T-helper 17 cell (primary cell): ENCODE data around the gene MMP24OS. TPM values are rescaled to one million over a fixed set of nuclear protein-coding genes. Genes with fewer than 3 reads are reported as not detected.

Experiments used
- ATAC-seq: fragments of 150-1000 bp; cut with Tn5 transposase; 2 replicates; pipeline ENCODE4 v1.10.0; 2021; ENCODE audit warnings: mild to moderate bottlenecking, moderate library complexity
- DNase-seq, 3 donors: peaks; one replicate each; pipeline versions ENCODE4 v3.0.0 to v3.0.0-alpha.2; 2020 to 2021
- H3K9me3 ChIP-seq: one replicate; pipeline ENCODE4 v1.7.0; 2013; ENCODE audit warnings: low read length, mild to moderate bottlenecking; ENCODE audit not compliant: control insufficient read depth, poor library complexity, severe bottlenecking
- H3K27ac Mint-ChIP-seq: one replicate; pipeline ENCODE4 v1.8.0; 2022; ENCODE audit warnings: mild to moderate bottlenecking, moderate library complexity, mixed read lengths
- H3K27me3 Mint-ChIP-seq: one replicate; pipeline ENCODE4 v1.8.0; 2022; ENCODE audit warnings: mixed read lengths
- H3K36me3 Mint-ChIP-seq: one replicate; pipeline ENCODE4 v1.8.0; 2022; ENCODE audit warnings: low read depth, mixed read lengths
- H3K4me1 Mint-ChIP-seq: one replicate; pipeline ENCODE4 v1.8.0; 2022; ENCODE audit warnings: mild to moderate bottlenecking, mixed read lengths
- H3K4me3 Mint-ChIP-seq: one replicate; pipeline ENCODE4 v1.8.0; 2022; ENCODE audit warnings: mild to moderate bottlenecking, moderate library complexity, mixed read lengths
- total RNA-seq, 4 donors: library from RNA in 2 of 4; stranded (reverse) in 2 of 4; gene quantifications; one replicate each; pipeline ENCODE4 v1.2.3 and lab custom pipeline; 2022 to 2026

MMP24OS gene
- total RNA-seq, 2 donors from 2014 or later, result 60.8 to 64.4 TPM

DNA sequence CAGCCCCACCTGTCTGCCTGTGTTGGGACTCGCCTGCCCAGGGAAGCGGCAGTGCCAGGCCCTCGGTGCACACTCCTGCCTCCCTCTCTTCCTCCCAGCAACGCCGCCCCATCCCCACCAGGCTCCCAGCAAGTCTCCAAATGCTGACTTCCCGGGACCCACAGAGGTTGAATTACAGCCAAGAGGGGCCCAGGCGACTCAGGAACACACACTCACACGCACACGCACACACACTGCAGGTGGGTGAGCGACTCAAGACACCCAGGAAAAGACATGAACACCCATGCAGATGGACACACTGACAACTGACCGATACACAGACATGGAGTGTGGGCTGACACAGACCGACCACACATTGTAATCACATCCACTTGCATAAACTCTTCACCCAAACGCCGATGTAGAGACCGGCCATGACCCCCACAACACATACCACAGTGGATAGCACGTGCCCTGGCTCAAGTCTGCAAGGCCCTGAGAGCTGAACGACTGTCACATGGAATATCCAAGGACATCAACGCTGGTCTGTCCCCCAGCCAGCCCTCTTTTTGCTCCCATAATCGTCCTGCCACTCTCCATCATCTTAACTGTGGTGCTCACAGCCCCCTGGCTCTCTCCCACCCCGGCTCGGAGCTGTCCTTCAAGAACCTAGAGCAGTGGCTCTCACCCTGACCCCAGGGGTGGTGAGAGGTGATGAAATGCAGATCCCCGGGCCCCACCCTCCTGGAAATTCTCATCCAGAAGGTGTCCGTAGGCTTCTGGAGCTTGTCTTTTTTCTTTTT is 14.8 kb upstream of the MMP24OS start:
- no peak overlapping the region for H3K27ac Mint-ChIP-seq
- no peak for DNase-seq
- ATAC-seq, result no peak
- H3K4me1 Mint-ChIP-seq, result peaks cover 2% of the 10 kb centered on the region
- H3K4me3 Mint-ChIP-seq, result no peak overlapping the region
- no peaks in the 10 kb centered on the region for H3K9me3 ChIP-seq
- no peaks in the 10 kb centered on the region for H3K36me3 Mint-ChIP-seq
- H3K27me3 Mint-ChIP-seq, result peaks cover 32% of the 10 kb centered on the region

DNA sequence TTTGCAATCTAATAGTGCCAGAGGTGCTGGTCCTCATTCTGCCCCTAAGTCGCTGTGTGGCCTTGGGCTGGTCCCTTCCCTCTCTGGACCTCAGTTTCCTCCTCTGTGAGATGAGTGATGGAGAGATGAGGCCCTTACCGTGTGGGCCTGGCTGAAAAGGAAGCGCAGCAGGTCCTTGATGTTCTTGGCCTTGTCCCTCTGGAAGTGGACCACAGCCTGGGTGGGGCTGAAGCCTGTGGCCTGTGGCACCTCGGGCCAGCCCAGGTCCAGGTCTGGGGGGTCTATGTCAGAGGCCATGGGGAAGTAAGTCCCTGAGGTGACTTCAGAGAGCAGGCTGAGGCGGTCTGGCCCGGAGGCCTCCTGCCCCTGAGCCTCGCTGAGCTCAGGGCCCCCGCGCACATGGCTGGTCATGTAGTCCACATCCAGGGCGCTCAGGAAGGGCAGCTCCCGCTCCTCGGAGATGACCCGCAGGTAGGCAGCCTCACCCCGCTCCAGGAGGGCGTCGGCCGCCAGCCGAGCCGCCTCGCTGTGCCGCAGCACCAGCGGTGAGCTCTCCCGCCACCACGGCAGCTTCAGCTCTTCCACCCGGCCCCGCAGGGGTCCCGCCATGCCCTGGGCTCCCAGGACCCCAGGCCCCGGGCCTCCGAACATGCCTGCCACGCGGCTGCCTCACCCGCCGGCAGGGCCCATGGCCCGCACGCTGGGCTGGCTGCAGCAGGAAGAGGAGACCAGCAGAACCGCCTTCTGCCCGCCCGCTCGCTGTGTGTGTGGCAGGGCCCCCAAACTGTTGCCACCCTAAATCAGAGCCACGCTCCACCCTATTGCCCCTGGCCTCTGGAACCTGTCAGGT is 14.0 kb upstream of the MMP24OS start, which contains the start of gene FAM83C:
Gene FAM83C (minus strand): TSS at position 772 of the 850 bp plus-strand sequence. CDS start 121 bp downstream, at position 651.
- DNase-seq (no peak), ATAC-seq (no peak)
- H3K27me3 Mint-ChIP-seq, result peaks cover 32% of the 10 kb centered on the region
- no peak within 1 kb of the TSS for H3K27ac Mint-ChIP-seq
- H3K4me1 Mint-ChIP-seq, result peaks cover 2% of the 10 kb centered on the region
- H3K36me3 Mint-ChIP-seq, result no peaks in the 10 kb centered on the region
- H3K9me3 ChIP-seq, result no peaks in the 10 kb centered on the region
- H3K4me3 Mint-ChIP-seq, result no peak within 1 kb of the TSS

GRCh38 chr20:35290887-35291417 is 13.0 kb upstream of the MMP24OS start:
- no peaks in the 10 kb centered on the region for H3K9me3 ChIP-seq
- DNase-seq (no peak), ATAC-seq (no peak)
- Mint-ChIP-seq H3K4me3 (no peak overlapping the region), H3K27me3 (peaks cover 26% of the 10 kb centered on the region), H3K36me3 (no peaks in the 10 kb centered on the region), H3K27ac (no peak overlapping the region), H3K4me1 (peaks cover 2% of the 10 kb centered on the region)

- Mint-ChIP-seq H3K4me3 (peak overlapping the region; percentile 47), H3K4me1 (peaks cover 2% of the 10 kb centered on the region), H3K27ac (peak overlapping the region; percentile 63), H3K27me3 (peaks cover 20% of the 10 kb centered on the region), H3K36me3 (no peaks in the 10 kb centered on the region)
- ATAC-seq (no peak), DNase-seq (no peak)
- no peaks in the 10 kb centered on the region for H3K9me3 ChIP-seq
These were observed 12.4 kb upstream of the MMP24OS start for GRCh38 chr20:35290186-35290886.

DNA sequence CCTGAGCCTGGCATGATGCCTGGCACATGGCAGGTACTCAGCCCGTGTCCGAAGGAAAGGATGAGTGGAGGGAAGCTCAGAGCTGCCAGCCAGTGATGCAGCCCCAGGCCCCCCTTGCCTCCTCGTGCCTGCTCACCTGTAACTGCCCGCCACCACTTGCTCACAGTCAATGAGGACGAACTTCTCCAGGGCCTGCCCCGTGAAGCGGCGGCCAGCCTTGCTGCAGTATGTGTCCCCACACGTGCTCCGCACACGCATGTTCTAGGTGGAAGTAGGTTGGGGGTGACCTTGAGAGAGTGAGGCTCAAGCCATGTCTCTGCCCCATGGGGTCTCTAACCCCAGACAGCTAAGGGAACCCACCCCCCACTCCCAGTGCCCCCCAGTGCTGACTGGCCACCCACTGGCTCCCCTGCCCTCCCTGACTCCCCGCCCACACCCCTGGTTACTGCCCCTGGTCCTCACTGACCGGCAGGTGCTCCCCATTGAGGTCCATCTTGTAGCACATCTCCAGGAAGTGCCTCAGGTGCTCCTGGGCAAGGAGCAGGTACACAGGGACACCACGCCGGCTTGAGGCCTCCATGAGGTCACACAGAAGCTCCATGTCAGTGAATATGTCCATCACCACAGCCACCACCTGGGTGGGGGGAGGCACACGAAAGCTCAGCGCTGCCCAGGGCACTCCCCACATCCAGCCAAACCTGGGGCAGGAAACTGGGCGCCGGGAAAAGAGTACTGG is 10.6 kb upstream of the MMP24OS start:
- DNase-seq (no peak), ATAC-seq (no peak)
- H3K27me3 Mint-ChIP-seq, result peaks cover 17% of the 10 kb centered on the region
- H3K36me3 Mint-ChIP-seq, result peaks cover 2% of the 10 kb centered on the region
- H3K4me1 Mint-ChIP-seq, result peaks cover 11% of the 10 kb centered on the region
- H3K27ac Mint-ChIP-seq, result no peak overlapping the region
- H3K9me3 ChIP-seq, result no peaks in the 10 kb centered on the region
- no peak overlapping the region for H3K4me3 Mint-ChIP-seq

DNA sequence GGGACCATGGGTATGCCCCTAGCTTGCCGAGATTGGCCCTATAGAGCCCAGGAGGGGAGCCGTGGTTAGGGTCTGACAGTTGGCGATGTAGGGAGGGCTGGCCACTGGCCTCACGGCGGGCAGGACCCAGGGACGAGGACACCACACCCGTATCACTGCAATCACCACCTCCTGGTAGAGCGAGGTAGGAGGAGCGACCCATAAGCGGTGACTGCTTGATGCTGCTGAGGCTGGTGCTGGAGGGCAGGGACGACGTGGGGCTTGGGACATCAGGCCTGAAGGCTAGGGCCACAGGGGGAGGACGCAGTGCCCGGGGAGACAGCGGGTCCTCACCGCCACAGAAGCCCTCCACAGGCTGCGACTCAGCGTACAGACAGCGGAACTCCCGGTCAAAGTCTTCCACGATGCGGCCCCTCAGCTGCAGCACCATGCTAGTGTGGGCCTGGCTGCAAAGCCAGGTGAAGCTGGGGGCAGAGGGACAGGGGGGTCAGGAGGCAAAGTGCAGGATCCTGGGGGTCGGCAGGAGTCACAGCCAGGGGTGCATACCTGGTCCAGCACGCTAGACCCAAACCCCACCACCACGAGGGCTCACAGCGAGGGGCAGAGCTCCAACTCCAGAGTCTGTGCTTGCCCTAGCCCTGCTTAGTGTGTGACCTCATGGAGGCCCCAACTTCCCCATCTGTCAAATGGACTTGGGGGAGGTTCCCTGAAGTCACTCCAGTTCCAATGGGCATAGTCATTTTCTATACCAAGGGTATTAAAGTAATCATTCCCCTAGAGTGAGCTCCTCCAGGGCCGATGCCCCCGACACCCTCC is 9.8 kb upstream of the MMP24OS start:
- Mint-ChIP-seq H3K4me3 (no peak overlapping the region), H3K27ac (no peak overlapping the region), H3K36me3 (peaks cover 2% of the 10 kb centered on the region), H3K27me3 (peaks cover 9% of the 10 kb centered on the region), H3K4me1 (peaks cover 14% of the 10 kb centered on the region)
- DNase-seq, result no peak
- no peaks in the 10 kb centered on the region for H3K9me3 ChIP-seq
- no peak for ATAC-seq

GRCh38 chr20:35286899-35287508 is 9.1 kb upstream of the MMP24OS start:
- no peaks in the 10 kb centered on the region for H3K9me3 ChIP-seq
- peaks cover 5% of the 10 kb centered on the region for H3K27me3 Mint-ChIP-seq
- DNase-seq (no peak), ATAC-seq (no peak)
- peaks cover 17% of the 10 kb centered on the region for H3K4me1 Mint-ChIP-seq
- no peak overlapping the region for H3K4me3 Mint-ChIP-seq
- peaks cover 2% of the 10 kb centered on the region for H3K36me3 Mint-ChIP-seq
- H3K27ac Mint-ChIP-seq, result no peak overlapping the region

- DNase-seq (no peak), ATAC-seq (no peak)
- Mint-ChIP-seq H3K27me3 (peaks cover 5% of the 10 kb centered on the region), H3K4me1 (peaks cover 17% of the 10 kb centered on the region), H3K36me3 (peaks cover 2% of the 10 kb centered on the region), H3K4me3 (peak overlapping the region; percentile 99), H3K27ac (peak overlapping the region; percentile 97)
- H3K9me3 ChIP-seq, result no peaks in the 10 kb centered on the region
These were observed 8.4 kb upstream of the MMP24OS start for GRCh38 chr20:35286077-35286898.

DNA sequence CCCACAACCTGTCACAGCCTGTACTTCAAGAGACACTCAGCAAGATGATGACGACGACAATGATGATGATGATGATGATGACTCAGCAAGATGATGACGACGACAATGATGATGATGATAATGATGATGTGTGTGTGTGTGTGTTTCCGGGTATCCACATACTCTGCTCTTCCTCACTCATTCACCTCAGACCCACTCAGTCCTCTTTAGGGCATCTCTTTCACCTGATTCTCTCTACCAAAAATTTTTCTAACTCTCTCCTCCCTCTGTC is 7.8 kb upstream of the MMP24OS start:
- H3K36me3 Mint-ChIP-seq, result peaks cover 2% of the 10 kb centered on the region
- H3K4me1 Mint-ChIP-seq, result peaks cover 17% of the 10 kb centered on the region
- no peak for DNase-seq
- H3K27me3 Mint-ChIP-seq, result no peaks in the 10 kb centered on the region
- H3K4me3 Mint-ChIP-seq, result peak overlapping the region; percentile 99
- no peaks in the 10 kb centered on the region for H3K9me3 ChIP-seq
- H3K27ac Mint-ChIP-seq, result peak overlapping the region; percentile 97
- ATAC-seq, result no peak

GRCh38 chr20:35284992-35285805 is 7.3 kb upstream of the MMP24OS start:
- Mint-ChIP-seq H3K27ac (peak overlapping the region; percentile 97), H3K4me3 (peak overlapping the region; percentile 99)
- no peak for ATAC-seq

More at GRCh38 chr20:35284992-35285805, 7.3 kb upstream of the MMP24OS start:
- Mint-ChIP-seq H3K36me3 (peaks cover 2% of the 10 kb centered on the region), H3K27me3 (no peaks in the 10 kb centered on the region), H3K4me1 (peaks cover 19% of the 10 kb centered on the region)
- DNase-seq, result no peak
- H3K9me3 ChIP-seq, result no peaks in the 10 kb centered on the region
